WTC11 (cell line): ENCODE results near the gene AGBL1.

ENCODE experiments used
- CTCF ChIP-seq: fragments of 200-600 bp; IDR thresholded peaks from 2 replicates; pipeline ENCODE4 v1.8.0; 2022; ENCODE audit warnings: antibody characterized with exemption
- KAT7 ChIP-seq: sonication (generic); formaldehyde crosslinking; IDR thresholded peaks from 2 replicates; pipeline ENCODE4 v1.8.1; 2023; ENCODE audit warnings: missing genetic modification reagents, mild to moderate bottlenecking, borderline replicate concordance
- TF ChIP-seq, protein P1 (sequence below): fragments of 250-450 bp; sonication (Bioruptor Pico); IDR thresholded peaks from 2 replicates; pipeline ENCODE4 v1.9.0; 2021; ENCODE audit warnings: moderate library complexity, mild to moderate bottlenecking, inconsistent platforms, borderline replicate concordance

DNA sequence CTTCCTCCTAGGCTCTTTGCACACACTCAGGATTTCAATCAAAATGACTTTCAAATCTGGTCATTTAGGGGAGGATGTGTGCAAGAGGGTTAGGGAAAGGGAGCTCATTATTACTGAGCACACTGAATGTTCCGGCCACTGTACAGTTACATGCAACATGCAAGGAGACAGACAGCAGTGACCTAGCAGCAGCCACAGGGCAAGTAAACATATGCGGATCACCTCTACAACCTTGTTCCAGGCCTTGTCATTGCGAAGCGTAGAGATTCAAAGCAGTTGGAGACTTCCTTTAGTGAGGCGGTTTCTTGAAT, 837.6 kb downstream of the AGBL1 start:
- no peak for TF ChIP-seq CTCF
- TF ChIP-seq KAT7 (CRISPR knock-in tag): no peak
- TF ChIP-seq, protein P1, sequence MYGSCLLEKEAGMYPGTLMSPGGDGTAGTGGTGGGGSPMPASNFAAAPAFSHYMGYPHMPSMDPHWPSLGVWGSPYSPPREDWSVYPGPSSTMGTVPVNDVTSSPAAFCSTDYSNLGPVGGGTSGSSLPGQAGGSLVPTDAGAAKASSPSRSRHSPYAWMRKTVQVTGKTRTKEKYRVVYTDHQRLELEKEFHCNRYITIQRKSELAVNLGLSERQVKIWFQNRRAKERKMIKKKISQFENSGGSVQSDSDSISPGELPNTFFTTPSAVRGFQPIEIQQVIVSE (CRISPR knock-in tag): no peak
